NB4 (cell line): ENCODE data around the gene AP3S1.

ENCODE experiments used
- POLR2A ChIP-seq: IDR thresholded peaks from 2 replicates; pipeline ENCODE4 v1.6.1; 2011; ENCODE audit warnings: mild to moderate bottlenecking; ENCODE audit not compliant: insufficient read length; ENCODE audit errors: extremely low read depth
- TF ChIP-seq, protein P1 (sequence below): IDR thresholded peaks from 2 replicates; pipeline ENCODE4 v1.6.1; 2011; ENCODE audit warnings: low read depth, low read length
- TF ChIP-seq, protein P2 (sequence below): IDR thresholded peaks from one replicate; pipeline ENCODE4 v1.5.1; 2012; ENCODE audit warnings: low read depth, low read length

DNA sequence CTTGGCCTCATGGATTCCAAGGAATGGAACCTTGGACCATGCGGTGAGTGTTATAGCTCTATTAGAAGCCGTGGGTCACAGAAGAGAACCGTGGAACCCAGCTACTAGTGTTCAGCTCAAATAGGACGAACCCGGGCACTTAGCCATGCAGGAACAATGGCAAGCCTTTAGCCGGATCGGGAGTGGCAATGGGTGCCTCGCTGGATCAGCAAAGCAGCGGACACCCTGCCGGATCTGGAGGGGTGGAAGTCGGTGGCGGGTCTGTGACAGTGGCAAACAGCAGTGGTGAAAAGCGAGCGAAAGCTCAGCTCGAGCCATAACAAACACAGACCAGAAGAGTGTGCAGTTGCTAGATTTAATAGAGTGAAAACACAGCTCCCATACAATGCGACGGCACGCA, 22.9 kb upstream of the AP3S1 start:
- TF ChIP-seq, protein P1, sequence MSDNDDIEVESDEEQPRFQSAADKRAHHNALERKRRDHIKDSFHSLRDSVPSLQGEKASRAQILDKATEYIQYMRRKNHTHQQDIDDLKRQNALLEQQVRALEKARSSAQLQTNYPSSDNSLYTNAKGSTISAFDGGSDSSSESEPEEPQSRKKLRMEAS = no peak
- TF ChIP-seq, protein P2, sequence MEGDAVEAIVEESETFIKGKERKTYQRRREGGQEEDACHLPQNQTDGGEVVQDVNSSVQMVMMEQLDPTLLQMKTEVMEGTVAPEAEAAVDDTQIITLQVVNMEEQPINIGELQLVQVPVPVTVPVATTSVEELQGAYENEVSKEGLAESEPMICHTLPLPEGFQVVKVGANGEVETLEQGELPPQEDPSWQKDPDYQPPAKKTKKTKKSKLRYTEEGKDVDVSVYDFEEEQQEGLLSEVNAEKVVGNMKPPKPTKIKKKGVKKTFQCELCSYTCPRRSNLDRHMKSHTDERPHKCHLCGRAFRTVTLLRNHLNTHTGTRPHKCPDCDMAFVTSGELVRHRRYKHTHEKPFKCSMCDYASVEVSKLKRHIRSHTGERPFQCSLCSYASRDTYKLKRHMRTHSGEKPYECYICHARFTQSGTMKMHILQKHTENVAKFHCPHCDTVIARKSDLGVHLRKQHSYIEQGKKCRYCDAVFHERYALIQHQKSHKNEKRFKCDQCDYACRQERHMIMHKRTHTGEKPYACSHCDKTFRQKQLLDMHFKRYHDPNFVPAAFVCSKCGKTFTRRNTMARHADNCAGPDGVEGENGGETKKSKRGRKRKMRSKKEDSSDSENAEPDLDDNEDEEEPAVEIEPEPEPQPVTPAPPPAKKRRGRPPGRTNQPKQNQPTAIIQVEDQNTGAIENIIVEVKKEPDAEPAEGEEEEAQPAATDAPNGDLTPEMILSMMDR = no peak
- no peak for TF ChIP-seq POLR2A
